Calu3 (cell line): Measurements from ENCODE around the gene PWWP2B. TPM values are rescaled to one million over a fixed set of nuclear protein-coding genes. Genes with fewer than 3 reads are reported as not detected.

Source experiments
- BruUV-seq: library from RNA; stranded (reverse); fragments of 400-500 nt; replicated peaks from 2 replicates; lab custom pipeline; 2021; lab: Mats Ljungman, UMichigan
- CTCF ChIA-PET: fragments of 300-600 bp; sonication (Branson Sonifier 250); formaldehyde crosslinking; loops from one replicate; lab custom pipeline; 2022; ENCODE audit warnings: antibody characterized with exemption; lab: Charles Lee
- DNase-seq: peaks from one replicate; pipeline ENCODE4 v3.0.0; 2022
- H3K27ac Mint-ChIP-seq: one replicate; pipeline ENCODE4 v1.8.0; 2022; ENCODE audit warnings: mixed read lengths; ENCODE audit not compliant: unreplicated experiment
- H3K27me3 Mint-ChIP-seq: one replicate; pipeline ENCODE4 v1.8.0; 2022; ENCODE audit warnings: mixed read lengths; ENCODE audit not compliant: unreplicated experiment
- H3K36me3 Mint-ChIP-seq: one replicate; pipeline ENCODE4 v1.8.0; 2022; ENCODE audit warnings: mild to moderate bottlenecking, moderate library complexity, mixed read lengths; ENCODE audit not compliant: insufficient read depth, unreplicated experiment
- H3K4me1 Mint-ChIP-seq: one replicate; pipeline ENCODE4 v1.8.0; 2022; ENCODE audit warnings: mild to moderate bottlenecking, low read depth, mixed read lengths; ENCODE audit not compliant: unreplicated experiment
- H3K4me3 Mint-ChIP-seq: one replicate; pipeline ENCODE4 v1.8.0; 2022; ENCODE audit warnings: mild to moderate bottlenecking, low read depth, moderate library complexity, mixed read lengths; ENCODE audit not compliant: unreplicated experiment
- H3K9me3 Mint-ChIP-seq: one replicate; pipeline ENCODE4 v1.8.0; 2022; ENCODE audit warnings: low read depth, mixed read lengths; ENCODE audit not compliant: unreplicated experiment
- intact Hi-C: fragments of 100-400 bp; cut with micrococcal nuclease; formaldehyde crosslinking; loops from one replicate; pipeline ENCODE4 v1.10.0; 2022; ENCODE audit not compliant: unreplicated experiment
- total RNA-seq: library from RNA; stranded (reverse); gene quantifications from 2 replicates; pipeline ENCODE4 v1.2.3, GENCODE V29; 2022
- TF ChIP-seq, protein P1 (sequence below): fragments of 200-600 bp; IDR thresholded peaks from one replicate; pipeline ENCODE4 v1.8.0; 2022; ENCODE audit warnings: antibody characterized with exemption; ENCODE audit not compliant: unreplicated experiment

Gene PWWP2B
- total RNA-seq, 1 experiment from 2014 or later: 12.9 TPM

GRCh38 chr10:132428486-132428995 is 31.5 kb downstream of the PWWP2B start:
- Mint-ChIP-seq H3K27me3 (no peaks in the 10 kb centered on the region), H3K4me3 (no peak overlapping the region), H3K36me3 (peaks cover 5% of the 10 kb centered on the region), H3K9me3 (no peaks in the 10 kb centered on the region), H3K27ac (no peak overlapping the region), H3K4me1 (peaks cover 10% of the 10 kb centered on the region)
- TF ChIP-seq, protein P1, sequence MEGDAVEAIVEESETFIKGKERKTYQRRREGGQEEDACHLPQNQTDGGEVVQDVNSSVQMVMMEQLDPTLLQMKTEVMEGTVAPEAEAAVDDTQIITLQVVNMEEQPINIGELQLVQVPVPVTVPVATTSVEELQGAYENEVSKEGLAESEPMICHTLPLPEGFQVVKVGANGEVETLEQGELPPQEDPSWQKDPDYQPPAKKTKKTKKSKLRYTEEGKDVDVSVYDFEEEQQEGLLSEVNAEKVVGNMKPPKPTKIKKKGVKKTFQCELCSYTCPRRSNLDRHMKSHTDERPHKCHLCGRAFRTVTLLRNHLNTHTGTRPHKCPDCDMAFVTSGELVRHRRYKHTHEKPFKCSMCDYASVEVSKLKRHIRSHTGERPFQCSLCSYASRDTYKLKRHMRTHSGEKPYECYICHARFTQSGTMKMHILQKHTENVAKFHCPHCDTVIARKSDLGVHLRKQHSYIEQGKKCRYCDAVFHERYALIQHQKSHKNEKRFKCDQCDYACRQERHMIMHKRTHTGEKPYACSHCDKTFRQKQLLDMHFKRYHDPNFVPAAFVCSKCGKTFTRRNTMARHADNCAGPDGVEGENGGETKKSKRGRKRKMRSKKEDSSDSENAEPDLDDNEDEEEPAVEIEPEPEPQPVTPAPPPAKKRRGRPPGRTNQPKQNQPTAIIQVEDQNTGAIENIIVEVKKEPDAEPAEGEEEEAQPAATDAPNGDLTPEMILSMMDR: no peak
- intact Hi-C loops: no loop called here
- CTCF ChIA-PET: no interaction called here
- no peak for DNase-seq
- no TSS peak for BruUV-seq

GRCh38 chr10:132429281-132430230 is 32.6 kb downstream of the PWWP2B start:
- no peak overlapping the region for H3K27ac Mint-ChIP-seq
- H3K4me1 Mint-ChIP-seq: peaks cover 10% of the 10 kb centered on the region

GRCh38 chr10:132430231-132430743 is 33.3 kb downstream of the PWWP2B start:
- Mint-ChIP-seq H3K4me3 (no peak overlapping the region), H3K9me3 (no peaks in the 10 kb centered on the region), H3K4me1 (peaks cover 10% of the 10 kb centered on the region), H3K27me3 (no peaks in the 10 kb centered on the region), H3K36me3 (peaks cover 5% of the 10 kb centered on the region), H3K27ac (no peak overlapping the region)
- intact Hi-C loops: no loop called here
- TF ChIP-seq, protein P1: no peak
- CTCF ChIA-PET: no interaction called here
- no peak for DNase-seq
- BruUV-seq: no TSS peak

More at GRCh38 chr10:132429281-132430230, 32.6 kb downstream of the PWWP2B start:
- CTCF ChIA-PET: no interaction called here
- peaks cover 5% of the 10 kb centered on the region for H3K36me3 Mint-ChIP-seq
- H3K27me3 Mint-ChIP-seq: no peaks in the 10 kb centered on the region
- intact Hi-C loops: no loop called here
- no peak for DNase-seq
- TF ChIP-seq, protein P1: no peak
- no peaks in the 10 kb centered on the region for H3K9me3 Mint-ChIP-seq
- BruUV-seq: no TSS peak
- no peak overlapping the region for H3K4me3 Mint-ChIP-seq

- BruUV-seq: no TSS peak
- no peaks in the 10 kb centered on the region for H3K27me3 Mint-ChIP-seq
- H3K36me3 Mint-ChIP-seq: peaks cover 5% of the 10 kb centered on the region
- TF ChIP-seq, protein P1: no peak
- no peak for DNase-seq
- H3K4me3 Mint-ChIP-seq: no peak overlapping the region
- H3K27ac Mint-ChIP-seq: no peak overlapping the region
- H3K9me3 Mint-ChIP-seq: no peaks in the 10 kb centered on the region
- CTCF ChIA-PET: interaction anchor here (1.3 kb wide), 1 partner anchor 33 kb away, joined by 3 read pairs; no protein-coding TSS in a partner anchor
- peaks cover 10% of the 10 kb centered on the region for H3K4me1 Mint-ChIP-seq
- intact Hi-C loops: no loop called here
Measured at GRCh38 chr10:132430861-132431271, 33.9 kb downstream of the PWWP2B start.
